AG04449 (cell line): ENCODE measurements around the gene GCNA.

ENCODE experiments used
- CTCF ChIA-PET: fragments of 350-600 bp; formaldehyde crosslinking; extraction: SDS; loops from one replicate; lab custom pipeline; 2021; ENCODE audit warnings: antibody characterized with exemption; lab: Yijun Ruan, JAX
- POLR2A ChIA-PET: fragments of 400-600, 350-600 bp; formaldehyde crosslinking; extraction: SDS; loops from one replicate; lab custom pipeline; 2020; ENCODE audit warnings: antibody characterized with exemption, inconsistent platforms; lab: Yijun Ruan, JAX
- DNase-seq: peaks from one replicate; pipeline ENCODE4 v3.0.0-alpha.2; 2010; ENCODE audit warnings: low read depth, low spot score
- H3K4me3 ChIP-seq: 2 replicates; pipeline ENCODE4 v1.5.1; 2011; ENCODE audit warnings: low read depth, mild to moderate bottlenecking, control low read depth, low read length
- TF ChIP-seq, protein P1 (sequence below): IDR thresholded peaks from one replicate; pipeline ENCODE4 v1.5.1; 2011; ENCODE audit warnings: mild to moderate bottlenecking, moderate library complexity, low read length, control low read depth, inconsistent platforms; ENCODE audit not compliant: insufficient read depth; ENCODE audit errors: missing control alignments

Gene GCNA, protein sequence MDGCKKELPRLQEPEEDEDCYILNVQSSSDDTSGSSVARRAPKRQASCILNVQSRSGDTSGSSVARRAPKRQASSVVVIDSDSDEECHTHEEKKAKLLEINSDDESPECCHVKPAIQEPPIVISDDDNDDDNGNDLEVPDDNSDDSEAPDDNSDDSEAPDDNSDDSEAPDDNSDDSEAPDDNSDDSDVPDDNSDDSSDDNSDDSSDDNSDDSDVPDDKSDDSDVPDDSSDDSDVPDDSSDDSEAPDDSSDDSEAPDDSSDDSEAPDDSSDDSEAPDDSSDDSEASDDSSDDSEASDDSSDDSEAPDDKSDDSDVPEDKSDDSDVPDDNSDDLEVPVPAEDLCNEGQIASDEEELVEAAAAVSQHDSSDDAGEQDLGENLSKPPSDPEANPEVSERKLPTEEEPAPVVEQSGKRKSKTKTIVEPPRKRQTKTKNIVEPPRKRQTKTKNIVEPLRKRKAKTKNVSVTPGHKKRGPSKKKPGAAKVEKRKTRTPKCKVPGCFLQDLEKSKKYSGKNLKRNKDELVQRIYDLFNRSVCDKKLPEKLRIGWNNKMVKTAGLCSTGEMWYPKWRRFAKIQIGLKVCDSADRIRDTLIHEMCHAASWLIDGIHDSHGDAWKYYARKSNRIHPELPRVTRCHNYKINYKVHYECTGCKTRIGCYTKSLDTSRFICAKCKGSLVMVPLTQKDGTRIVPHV

DNA sequence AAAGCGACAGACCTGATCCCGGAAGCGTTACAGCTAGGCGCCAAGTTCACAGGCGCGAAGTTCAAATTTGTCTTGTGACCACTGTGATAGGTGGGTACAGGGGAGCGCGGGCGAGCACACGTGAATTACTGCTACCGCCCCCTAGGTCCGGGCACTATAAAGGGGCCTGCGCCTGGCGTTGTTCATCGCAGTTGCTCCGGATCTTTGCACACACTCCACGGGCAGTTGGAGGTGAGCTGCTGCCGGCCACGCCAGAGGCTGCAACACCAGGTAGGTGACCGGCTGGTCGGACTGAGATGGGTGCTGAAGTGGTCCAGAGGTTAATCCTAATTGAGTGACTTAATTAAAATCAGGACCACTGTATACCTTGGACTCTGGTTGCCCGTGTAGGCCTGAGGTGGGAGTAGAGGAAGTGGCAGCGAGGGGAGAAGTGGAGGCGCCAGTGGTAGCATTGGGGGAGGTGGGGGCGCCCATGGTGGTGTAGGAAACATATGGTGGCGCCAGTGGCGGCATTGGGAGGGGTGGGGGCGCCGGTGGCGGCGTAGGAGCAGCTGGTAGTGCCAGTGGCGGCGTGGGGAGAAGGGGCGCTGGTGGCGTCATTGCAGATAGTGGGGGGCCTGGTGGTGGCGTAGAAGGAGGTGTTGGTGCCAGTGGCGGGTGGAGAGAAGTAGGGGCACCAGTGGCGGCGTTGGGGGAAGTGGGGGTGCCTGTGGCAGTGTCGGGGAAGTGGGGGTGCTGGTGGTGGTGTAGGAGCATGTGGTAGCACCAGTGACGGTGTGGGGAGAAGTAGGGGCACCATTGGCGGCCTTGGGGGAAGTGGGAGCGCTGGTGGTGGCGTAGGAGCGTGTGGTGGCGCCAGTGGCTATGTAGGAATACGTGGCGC, at the start of gene GCNA:
Gene GCNA (plus strand): TSS at position 185 of the 883 bp plus-strand sequence. CDS start 2,385 bp downstream, outside the sequence.
- TF ChIP-seq, protein P1, sequence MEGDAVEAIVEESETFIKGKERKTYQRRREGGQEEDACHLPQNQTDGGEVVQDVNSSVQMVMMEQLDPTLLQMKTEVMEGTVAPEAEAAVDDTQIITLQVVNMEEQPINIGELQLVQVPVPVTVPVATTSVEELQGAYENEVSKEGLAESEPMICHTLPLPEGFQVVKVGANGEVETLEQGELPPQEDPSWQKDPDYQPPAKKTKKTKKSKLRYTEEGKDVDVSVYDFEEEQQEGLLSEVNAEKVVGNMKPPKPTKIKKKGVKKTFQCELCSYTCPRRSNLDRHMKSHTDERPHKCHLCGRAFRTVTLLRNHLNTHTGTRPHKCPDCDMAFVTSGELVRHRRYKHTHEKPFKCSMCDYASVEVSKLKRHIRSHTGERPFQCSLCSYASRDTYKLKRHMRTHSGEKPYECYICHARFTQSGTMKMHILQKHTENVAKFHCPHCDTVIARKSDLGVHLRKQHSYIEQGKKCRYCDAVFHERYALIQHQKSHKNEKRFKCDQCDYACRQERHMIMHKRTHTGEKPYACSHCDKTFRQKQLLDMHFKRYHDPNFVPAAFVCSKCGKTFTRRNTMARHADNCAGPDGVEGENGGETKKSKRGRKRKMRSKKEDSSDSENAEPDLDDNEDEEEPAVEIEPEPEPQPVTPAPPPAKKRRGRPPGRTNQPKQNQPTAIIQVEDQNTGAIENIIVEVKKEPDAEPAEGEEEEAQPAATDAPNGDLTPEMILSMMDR = no peak
- POLR2A ChIA-PET = no interaction called here
- no peak for DNase-seq
- CTCF ChIA-PET = no interaction called here
- H3K4me3 ChIP-seq = no peak within 1 kb of the TSS

DNA sequence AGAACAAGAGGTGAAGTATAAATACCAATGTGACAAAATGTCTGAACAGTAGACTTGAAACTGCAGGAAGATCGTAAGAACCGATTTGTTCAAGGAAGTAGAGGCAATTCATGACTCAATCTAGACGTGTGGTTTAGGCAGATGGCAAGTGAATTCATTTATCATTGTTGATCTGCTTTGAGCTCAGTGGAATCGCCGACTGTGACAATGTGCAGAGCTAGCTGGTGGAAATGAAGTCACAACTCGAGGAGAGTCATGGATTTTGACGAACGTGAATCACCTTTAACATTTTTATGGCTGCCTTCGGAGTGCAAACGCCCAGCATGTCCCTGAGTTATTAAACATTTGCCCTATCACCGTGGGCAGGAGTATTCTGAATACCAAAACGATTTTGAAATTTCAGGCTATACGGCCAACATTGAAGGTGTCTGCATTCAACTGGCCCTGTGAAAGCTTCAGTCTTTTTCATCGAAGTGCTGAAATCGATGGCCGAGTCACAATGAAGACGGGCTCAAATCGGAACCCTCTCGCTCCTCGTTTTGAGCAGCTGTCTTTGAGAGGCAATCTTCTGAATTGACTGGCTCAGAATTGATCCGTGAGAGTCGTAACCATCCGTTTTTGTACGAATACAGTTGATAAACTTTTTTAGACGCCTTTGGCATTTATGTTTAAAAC, 46.0 kb upstream of the GCNA start:
- H3K4me3 ChIP-seq = peak overlapping the region; percentile 87
- TF ChIP-seq, protein P1 = no peak
- ChIA-PET CTCF (no interaction called here), POLR2A (interaction anchor here (0.6 to 3.0 kb wide), 4 partner anchors 9 to 84 kb away, joined by 3 to 18 read pairs (median 3); no protein-coding TSS in a partner anchor)
- no peak for DNase-seq

DNA sequence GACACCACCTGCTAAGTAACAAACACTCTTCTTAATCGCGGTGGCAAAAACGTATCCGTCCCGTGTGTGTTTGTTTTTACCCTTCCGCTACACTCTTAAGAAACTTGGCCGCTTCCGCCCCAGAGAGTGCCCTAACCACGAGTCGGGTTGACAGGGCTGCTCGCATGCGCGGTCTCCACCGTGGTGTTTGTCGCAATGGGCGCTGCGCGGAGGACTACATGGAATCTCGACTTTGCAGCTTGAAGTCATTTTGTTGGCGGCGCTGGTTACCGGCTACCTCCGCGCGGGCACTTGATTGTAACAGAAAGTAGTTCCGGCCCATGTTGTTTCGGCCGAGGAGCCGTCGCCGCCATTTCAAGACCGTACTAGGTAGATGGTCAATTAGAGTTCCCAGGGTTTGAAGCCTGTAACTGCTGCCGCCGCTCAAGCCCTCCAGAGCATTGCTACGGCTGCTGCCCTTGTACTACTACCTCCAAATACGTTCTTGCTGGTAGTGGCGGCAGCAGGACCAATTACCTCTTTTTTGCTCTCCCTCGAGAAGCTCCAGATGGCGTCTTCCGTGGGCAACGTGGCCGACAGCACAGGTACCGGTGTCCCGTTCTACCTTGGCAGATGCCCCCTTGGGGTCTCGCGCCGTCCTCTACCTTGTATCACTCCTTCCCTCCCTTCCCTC, 45.3 kb upstream of the GCNA start, which contains the start of gene OGT:
Gene OGT (plus strand): TSS at position 352 of the 673 bp plus-strand sequence. CDS start 196 bp downstream, at position 548.
- ChIA-PET POLR2A (interaction anchor here (0.6 to 3.0 kb wide), 3 partner anchors 10 to 85 kb away, joined by 3 to 18 read pairs (median 3); no protein-coding TSS in a partner anchor), CTCF (no interaction called here)
- TF ChIP-seq, protein P1 = no peak
- peak; percentile 92 for DNase-seq
- peak within 1 kb of the TSS; percentile 87 for H3K4me3 ChIP-seq

DNA sequence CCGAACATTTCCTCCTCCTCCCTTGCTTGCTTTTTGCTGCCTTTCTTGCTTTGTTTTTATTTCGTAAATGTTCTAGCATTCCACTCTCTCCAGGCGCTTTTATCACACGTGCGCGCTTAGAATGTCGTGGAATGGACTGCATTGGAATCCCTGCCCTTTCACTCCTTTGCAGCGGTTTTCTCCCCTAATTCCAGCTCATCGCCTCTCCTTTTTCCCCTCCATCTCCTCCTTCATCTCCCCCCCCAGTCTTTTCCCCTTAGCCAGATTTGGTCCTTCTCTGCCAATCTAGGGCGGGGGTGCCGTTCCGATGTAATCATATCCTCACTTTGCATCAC, 44.8 kb upstream of the GCNA start:
- TF ChIP-seq, protein P1 = no peak
- peak overlapping the region; percentile 87 for H3K4me3 ChIP-seq
- ChIA-PET POLR2A (interaction anchor here (3.0 kb wide), 1 partner anchor 9 kb away, joined by 18 read pairs; no protein-coding TSS in a partner anchor), CTCF (no interaction called here)
- DNase-seq = no peak

DNA sequence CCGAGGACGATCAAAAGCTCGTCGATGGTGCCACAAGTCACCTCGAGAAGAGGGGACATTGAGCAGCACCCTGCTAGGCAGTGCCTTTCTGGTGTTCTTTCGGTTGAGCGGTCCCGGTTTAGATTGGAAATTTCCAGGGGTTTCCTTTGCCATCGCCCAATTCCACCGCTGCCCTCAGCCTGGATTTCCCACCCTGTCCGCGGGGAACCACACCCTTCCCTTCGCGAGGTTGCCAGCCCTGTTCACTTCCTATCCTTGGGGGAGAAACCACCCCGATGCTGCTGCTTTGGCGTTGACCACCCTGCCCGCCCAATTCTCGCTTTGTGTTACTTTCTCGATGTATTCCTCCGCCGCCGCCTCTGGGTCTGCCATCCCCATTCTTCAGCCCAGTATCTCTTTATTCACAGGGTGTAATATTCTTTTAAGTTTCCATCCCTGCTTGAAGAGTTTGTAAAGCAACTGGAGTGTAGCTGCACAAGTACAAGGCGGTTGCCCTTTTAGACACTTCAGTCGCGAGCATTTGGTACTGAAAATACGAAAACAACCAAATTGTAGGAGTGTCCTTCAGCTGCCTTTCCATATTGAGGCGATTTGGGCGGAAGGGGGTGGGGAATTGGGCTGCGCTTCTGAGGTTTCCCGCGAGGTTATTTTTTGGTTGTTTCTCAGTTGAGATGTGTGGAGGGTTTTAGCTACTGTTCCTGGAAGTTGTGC, 44.2 kb upstream of the GCNA start:
- TF ChIP-seq, protein P1 = no peak
- no peak for DNase-seq
- CTCF ChIA-PET = no interaction called here

More for the DNA sequence above, 44.2 kb upstream of the GCNA start:
- H3K4me3 ChIP-seq = peak overlapping the region; percentile 87
- POLR2A ChIA-PET = interaction anchor here (0.6 to 3.0 kb wide), 3 partner anchors 9 to 28 kb away, joined by 3 to 18 read pairs (median 4); no protein-coding TSS in a partner anchor
